Stomach (tissue), 19 donors: Measurements from ENCODE around the gene RNASEH2A. TPM values are rescaled to one million over a fixed set of nuclear protein-coding genes. Genes with fewer than 3 reads are reported as not detected.
A peak's percentile ranks its signal among the peaks of the same experiment; 100 is the strongest.

ENCODE experiments used
- DNase-seq, 2 donors: peaks; one replicate each; pipeline versions ENCODE4 v3.0.0 to v3.0.0-alpha.2; 2013 to 2019
- H3K27ac ChIP-seq, 5 donors: fragments of 200-600 bp in 4 of 5; sonication (generic) in 4 of 5; one replicate each; pipeline ENCODE4 v1.5.1; 2013 to 2019; ENCODE audit warnings: mild to moderate bottlenecking in 1 of 5, moderate library complexity in 1 of 5
- H3K27me3 ChIP-seq, 3 donors: fragments of 200-600 bp; sonication (generic); one replicate each; pipeline ENCODE4 v1.5.1; 2017 to 2019; ENCODE audit warnings: mixed run types in 1 of 3
- H3K36me3 ChIP-seq, 4 donors: fragments of 200-600 bp; sonication (generic); 1 replicate in 3 of 4; 2 replicates in 1 of 4; pipeline ENCODE4 v1.5.1; 2016 to 2019
- H3K4me1 ChIP-seq, 4 donors: fragments of 200-600 bp; sonication (generic); one replicate each; pipeline ENCODE4 v1.5.1; 2016 to 2019
- H3K4me3 ChIP-seq, 4 donors: fragments of 200-600 bp; sonication (generic) in 3 of 4; one replicate each; pipeline ENCODE4 v1.5.1; 2016 to 2019; ENCODE audit warnings: mild to moderate bottlenecking in 1 of 4
- H3K9me3 ChIP-seq, 4 donors: fragments of 200-600 bp; sonication (generic); one replicate each; pipeline ENCODE4 v1.5.1; 2016 to 2019
- EP300 ChIP-seq: sonication (generic); formaldehyde crosslinking; IDR thresholded peaks from one replicate; pipeline ENCODE4 v1.6.1; 2017; ENCODE audit warnings: antibody characterized with exemption
- POLR2A ChIP-seq, 4 donors: fragments of 450-650 bp; IDR thresholded peaks; one replicate each; pipeline ENCODE4 v1.6.1; 2016; ENCODE audit warnings: antibody characterized with exemption in 4 of 4, control low read depth in 2 of 4, mild to moderate bottlenecking in 1 of 4, moderate library complexity in 1 of 4
- POLR2AphosphoS5 ChIP-seq, 3 donors: sonication (generic); formaldehyde crosslinking; IDR thresholded peaks; one replicate each; pipeline ENCODE4 v1.6.1; 2016; ENCODE audit warnings: antibody characterized with exemption in 3 of 3
- WGBS, 5 donors: extraction: QIAGEN DNeasy Blood & Tissue Kit in 3 of 5; methylation state at CpG; one replicate each; pipeline versions ENCODE4 v1.1.5 to v1.1.7; 2013 to 2018; 5-methylcytosine and 5-hydroxymethylcytosine counted together
- intact Hi-C: fragments of 100-400 bp; cut with DNase I; formaldehyde crosslinking; loops from one replicate; pipeline ENCODE4 v1.15.1; 2023; ENCODE audit warnings: low total_unique reads
- long read RNA-seq, 10 donors: transcript quantifications; one replicate each; lab custom pipeline, GENCODE V29; 2026
- polyA plus RNA-seq, 3 donors: library from polyadenylated mRNA; stranded (reverse); fragments of 200-250 nt; gene quantifications; one replicate each; pipeline ENCODE4 v1.2.3, GENCODE V29; 2013
- total RNA-seq, 5 donors: library from RNA; depleted of rRNA; stranded (reverse); fragments of >200 nt; gene quantifications; one replicate each; pipeline versions ENCODE4 v1.1.0 to v1.2.3, GENCODE V29; 2014 to 2016
- TF ChIP-seq, protein P1 (sequence below), 7 experiments: fragments of 450-650 bp in 4 of 7; fragments of 200-600 bp in 3 of 7; sonication (generic) in 3 of 7; IDR thresholded peaks; one replicate each; pipeline ENCODE4 v1.5.1; 2016 to 2019; ENCODE audit warnings: antibody characterized with exemption in 7 of 7, control low read depth in 2 of 7, mild to moderate bottlenecking in 1 of 7
- donor health status: healthy with polysubstance abuse.
- donor health status: Bipolar disorder and iron deficiency.
- donor health status: healthy.

Gene RNASEH2A
- 10 to 100 TPM in 2 of 5 donors, 1 to 10 TPM in 2, under 1 TPM in 1; 0.45 to 36.2 (median 6.2) TPM for total RNA-seq
- polyA plus RNA-seq, result 10 to 100 TPM in 1 of 3 donors, 1 to 10 TPM in 2; 5.4 to 10.6 (median 6.4) TPM
- long read RNA-seq, donor 1, transcript RNASEH2A-201 (8 exons, 2,753 nt), result major isoform, 6 of 9 reads
- long read RNA-seq, donor 1, partial matches to known transcripts, result 0 of 9 reads
- long read RNA-seq, donor 1, other reads (novel, unspliced or antisense), result 0 of 9 reads
- long read RNA-seq, donor 2, partial matches to known transcripts, result 0 of 3 reads
- long read RNA-seq, donor 2, other reads (novel, unspliced or antisense), result 0 of 3 reads
- long read RNA-seq, donor 3, transcript RNASEH2A-201 (8 exons, 2,753 nt), result major isoform, 5 of 6 reads
- long read RNA-seq, donor 3, partial matches to known transcripts, result 0 of 6 reads
- long read RNA-seq, donor 3, other reads (novel, unspliced or antisense), result 0 of 6 reads
- long read RNA-seq, donor 4, partial matches to known transcripts, result 0 of 1 reads
- long read RNA-seq, donor 4, other reads (novel, unspliced or antisense), result 0 of 1 reads
- long read RNA-seq, donor 5, transcript RNASEH2A-201 (8 exons, 2,753 nt), result major isoform, 9 of 10 reads
- long read RNA-seq, donor 5, partial matches to known transcripts, result 0 of 10 reads
- long read RNA-seq, donor 5, other reads (novel, unspliced or antisense), result 0 of 10 reads
- long read RNA-seq, donor 6, transcript RNASEH2A-201 (8 exons, 2,753 nt), result major isoform, 11 of 13 reads
- long read RNA-seq, donor 6, partial matches to known transcripts, result 0 of 13 reads
- long read RNA-seq, donor 6, other reads (novel, unspliced or antisense), result 0 of 13 reads
- long read RNA-seq, donor 7, transcript RNASEH2A-201 (8 exons, 2,753 nt), result major isoform, 11 of 11 reads
- long read RNA-seq, donor 7, partial matches to known transcripts, result 0 of 11 reads
- long read RNA-seq, donor 7, other reads (novel, unspliced or antisense), result 0 of 11 reads
- long read RNA-seq, donor 8, transcript RNASEH2A-201 (8 exons, 2,753 nt), result major isoform, 6 of 10 reads
- long read RNA-seq, donor 8, partial matches to known transcripts, result 0 of 10 reads
- long read RNA-seq, donor 8, other reads (novel, unspliced or antisense), result 0 of 10 reads
- long read RNA-seq, donor 9, transcript RNASEH2A-201 (8 exons, 2,753 nt), result major isoform, 8 of 8 reads
- long read RNA-seq, donor 9, partial matches to known transcripts, result 0 of 8 reads
- long read RNA-seq, donor 9, other reads (novel, unspliced or antisense), result 0 of 8 reads
- long read RNA-seq, donor 10, partial matches to known transcripts, result 0 of 4 reads
- long read RNA-seq, donor 10, other reads (novel, unspliced or antisense), result 0 of 4 reads

- Histone ChIP-seq H3K27me3 (peaks cover 0 to 6% (median 0%) of the 10 kb centered on the region in 3 donors), H3K9me3 (no peaks in the 10 kb centered on the region), H3K36me3 (peaks cover 0 to 16% (median 7%) of the 10 kb centered on the region in 4 donors), H3K4me3 (peak within 1 kb of the TSS; percentile 62 to 76 (median 72)), H3K4me1 (peaks cover 10 to 32% (median 28%) of the 10 kb centered on the region in 4 donors), H3K27ac (peak within 1 kb of the TSS; percentile 33 to 84 (median 70))
- 4 to 10% (median 4%) methylated on average over 27 to 66 of the region's 66 CpGs for WGBS, 5 donors
- intact Hi-C loops, result no loop called here
- TF ChIP-seq POLR2AphosphoS5 (IDR thresholded peaks at IDR 0.05) (peak; percentile 30 to 90 (median 70)), POLR2A (IDR thresholded peaks at IDR 0.05) (no peak)
- TF ChIP-seq, protein P1, sequence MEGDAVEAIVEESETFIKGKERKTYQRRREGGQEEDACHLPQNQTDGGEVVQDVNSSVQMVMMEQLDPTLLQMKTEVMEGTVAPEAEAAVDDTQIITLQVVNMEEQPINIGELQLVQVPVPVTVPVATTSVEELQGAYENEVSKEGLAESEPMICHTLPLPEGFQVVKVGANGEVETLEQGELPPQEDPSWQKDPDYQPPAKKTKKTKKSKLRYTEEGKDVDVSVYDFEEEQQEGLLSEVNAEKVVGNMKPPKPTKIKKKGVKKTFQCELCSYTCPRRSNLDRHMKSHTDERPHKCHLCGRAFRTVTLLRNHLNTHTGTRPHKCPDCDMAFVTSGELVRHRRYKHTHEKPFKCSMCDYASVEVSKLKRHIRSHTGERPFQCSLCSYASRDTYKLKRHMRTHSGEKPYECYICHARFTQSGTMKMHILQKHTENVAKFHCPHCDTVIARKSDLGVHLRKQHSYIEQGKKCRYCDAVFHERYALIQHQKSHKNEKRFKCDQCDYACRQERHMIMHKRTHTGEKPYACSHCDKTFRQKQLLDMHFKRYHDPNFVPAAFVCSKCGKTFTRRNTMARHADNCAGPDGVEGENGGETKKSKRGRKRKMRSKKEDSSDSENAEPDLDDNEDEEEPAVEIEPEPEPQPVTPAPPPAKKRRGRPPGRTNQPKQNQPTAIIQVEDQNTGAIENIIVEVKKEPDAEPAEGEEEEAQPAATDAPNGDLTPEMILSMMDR (IDR thresholded peaks at IDR 0.05), result peak in 1 of 7 experiments; percentile 15
- peak; percentile 93 to 97 for DNase-seq
These were observed at the start of gene RNASEH2A for GRCh38 chr19:12806242-12807081. Gene RNASEH2A (plus strand): TSS chr19:12806584. CDS start chr19:12806674, 90 bp downstream.

GRCh38 chr19:12757544-12758274 lies 48.7 kb upstream of the RNASEH2A start:
- no peaks in the 10 kb centered on the region for H3K9me3 ChIP-seq
- intact Hi-C loops, result no loop called here
- peak overlapping the region in 2 of 5 donors; percentile 42 to 52 for H3K27ac ChIP-seq
- peaks cover under 1 to 8% (median 6%) of the 10 kb centered on the region in 4 donors for H3K36me3 ChIP-seq
- peak overlapping the region; percentile 33 to 44 (median 41) for H3K4me3 ChIP-seq
- 4 to 11% (median 7%) methylated on average over 26 to 60 of the region's 60 CpGs for WGBS, 5 donors
- H3K4me1 ChIP-seq, result peaks cover 9 to 13% (median 12%) of the 10 kb centered on the region in 4 donors
- DNase-seq, result peak; percentile 76 to 88
- peaks cover 0 to 20% (median 0%) of the 10 kb centered on the region in 3 donors for H3K27me3 ChIP-seq
- TF ChIP-seq EP300 (no peak), POLR2A (IDR thresholded peaks at IDR 0.05) (no peak), POLR2AphosphoS5 (IDR thresholded peaks at IDR 0.05) (no peak)
- TF ChIP-seq, protein P1 (IDR thresholded peaks at IDR 0.05), result peak in 5 of 7 experiments; percentile 76 to 95 (median 91)

DNA sequence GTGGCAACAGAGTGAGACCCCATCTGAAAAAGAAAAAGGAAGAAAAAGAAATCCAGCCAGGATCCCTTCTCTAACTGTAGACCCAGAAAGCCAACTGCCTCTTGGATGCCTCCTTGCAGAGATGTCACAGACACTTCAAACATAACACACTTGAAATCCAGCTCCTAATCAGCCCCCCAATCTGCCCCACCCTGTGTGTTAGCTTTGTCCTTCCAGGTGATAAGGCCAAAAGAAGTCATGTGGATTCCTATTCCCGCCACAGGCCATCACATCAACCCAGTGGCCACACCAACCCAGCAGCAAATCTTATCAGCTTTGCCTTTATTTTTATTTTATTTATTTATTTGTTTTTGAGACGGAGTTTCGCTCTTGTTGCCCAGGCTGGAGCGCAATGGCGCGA lies 46.7 kb upstream of the RNASEH2A start:
- TF ChIP-seq POLR2AphosphoS5 (IDR thresholded peaks at IDR 0.05) (no peak), EP300 (no peak), POLR2A (IDR thresholded peaks at IDR 0.05) (no peak)
- TF ChIP-seq, protein P1 (IDR thresholded peaks at IDR 0.05), result no peak
- WGBS, 5 donors, result 78 to 85% (median 80%) methylated on average over 6 of the region's 6 CpGs
- Histone ChIP-seq H3K27ac (no peak overlapping the region), H3K4me1 (peaks cover 9 to 13% (median 12%) of the 10 kb centered on the region in 4 donors), H3K36me3 (peaks cover 14 to 25% (median 24%) of the 10 kb centered on the region in 4 donors), H3K9me3 (no peaks in the 10 kb centered on the region), H3K4me3 (no peak overlapping the region), H3K27me3 (peaks cover 0 to 5% (median 0%) of the 10 kb centered on the region in 3 donors)
- intact Hi-C loops, result loop anchor here (5.0 kb wide), 1 partner anchor 88 kb away; no protein-coding TSS in a partner anchor
- DNase-seq, result no peak
